ENCODE measurements around the gene ACACB.
A peak's percentile ranks its signal among the peaks of the same experiment; 100 is the strongest.

Gene ACACB

DNA sequence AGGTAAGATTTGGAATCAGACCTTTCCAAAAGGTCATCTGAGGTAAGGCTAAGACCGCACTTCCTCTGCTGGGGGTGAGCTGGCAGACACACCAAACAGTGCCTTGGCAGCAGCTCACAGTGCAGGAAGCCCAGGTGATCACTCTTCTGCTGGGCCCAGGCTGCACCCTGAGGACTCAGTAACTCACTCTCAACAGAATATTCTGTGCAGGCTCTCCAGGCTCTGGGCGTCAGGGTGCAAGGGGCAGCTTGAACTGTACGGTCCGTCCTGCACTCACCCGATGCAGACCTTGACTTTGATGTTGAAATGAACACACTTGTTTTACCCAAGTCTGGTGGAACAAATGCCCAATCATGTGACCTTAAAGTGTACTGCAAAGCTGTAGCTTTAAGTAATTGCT lies 29.1 kb upstream of the ACACB start:
- peak overlapping the region; percentile 46 for H3K27ac ChIP-seq
- TF ChIP-seq ZFX (IDR thresholded peaks at IDR 0.05), result no peak
- TF ChIP-seq, protein P1, sequence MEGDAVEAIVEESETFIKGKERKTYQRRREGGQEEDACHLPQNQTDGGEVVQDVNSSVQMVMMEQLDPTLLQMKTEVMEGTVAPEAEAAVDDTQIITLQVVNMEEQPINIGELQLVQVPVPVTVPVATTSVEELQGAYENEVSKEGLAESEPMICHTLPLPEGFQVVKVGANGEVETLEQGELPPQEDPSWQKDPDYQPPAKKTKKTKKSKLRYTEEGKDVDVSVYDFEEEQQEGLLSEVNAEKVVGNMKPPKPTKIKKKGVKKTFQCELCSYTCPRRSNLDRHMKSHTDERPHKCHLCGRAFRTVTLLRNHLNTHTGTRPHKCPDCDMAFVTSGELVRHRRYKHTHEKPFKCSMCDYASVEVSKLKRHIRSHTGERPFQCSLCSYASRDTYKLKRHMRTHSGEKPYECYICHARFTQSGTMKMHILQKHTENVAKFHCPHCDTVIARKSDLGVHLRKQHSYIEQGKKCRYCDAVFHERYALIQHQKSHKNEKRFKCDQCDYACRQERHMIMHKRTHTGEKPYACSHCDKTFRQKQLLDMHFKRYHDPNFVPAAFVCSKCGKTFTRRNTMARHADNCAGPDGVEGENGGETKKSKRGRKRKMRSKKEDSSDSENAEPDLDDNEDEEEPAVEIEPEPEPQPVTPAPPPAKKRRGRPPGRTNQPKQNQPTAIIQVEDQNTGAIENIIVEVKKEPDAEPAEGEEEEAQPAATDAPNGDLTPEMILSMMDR (conservative IDR thresholded peaks at IDR 0.05), result no peak

DNA sequence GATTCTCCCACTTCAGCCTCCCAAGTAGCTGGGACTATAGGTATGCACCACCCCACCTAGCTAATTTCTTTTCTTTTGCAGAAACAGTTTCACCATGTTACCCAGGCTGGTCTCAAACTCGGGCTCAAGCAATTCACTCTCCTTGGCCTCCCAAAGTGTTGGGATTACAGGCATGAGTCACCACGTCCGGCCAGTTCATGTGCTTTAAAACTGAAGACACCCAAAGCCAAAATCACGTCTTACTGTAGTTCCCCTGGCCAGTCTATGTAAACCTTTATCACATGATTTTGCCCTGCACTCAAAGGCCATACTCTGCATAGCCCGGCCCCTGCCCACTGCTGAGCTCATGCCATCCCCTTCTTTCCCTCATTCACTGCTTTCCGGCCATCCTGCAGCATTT lies 27.6 kb upstream of the ACACB start:
- TF ChIP-seq ZFX (IDR thresholded peaks at IDR 0.05), result no peak
- TF ChIP-seq, protein P1 (conservative IDR thresholded peaks at IDR 0.05), result no peak
- H3K27ac ChIP-seq, result peak overlapping the region; percentile 78

- peak overlapping the region; percentile 78 for H3K27ac ChIP-seq
- TF ChIP-seq, protein P1 (conservative IDR thresholded peaks at IDR 0.05), result no peak
- TF ChIP-seq ZFX (IDR thresholded peaks at IDR 0.05), result no peak
Measured at GRCh38 chr12:109089683-109090082, 26.7 kb upstream of the ACACB start.

- H3K27ac ChIP-seq, result peak overlapping the region; percentile 78
- TF ChIP-seq ZFX (IDR thresholded peaks at IDR 0.05), result no peak
- TF ChIP-seq, protein P1 (conservative IDR thresholded peaks at IDR 0.05), result no peak
Measured at GRCh38 chr12:109092497-109093021, 23.8 kb upstream of the ACACB start.

GRCh38 chr12:109093022-109093918 lies 23.1 kb upstream of the ACACB start, which contains the start of gene ALKBH2:
Gene ALKBH2 (minus strand): TSS chr12:109093472. CDS start chr12:109092786, 686 bp downstream.
- peak within 1 kb of the TSS; percentile 78 for H3K27ac ChIP-seq
- TF ChIP-seq, protein P1 (conservative IDR thresholded peaks at IDR 0.05), result peak; percentile 97
- TF ChIP-seq ZFX (IDR thresholded peaks at IDR 0.05), result no peak

DNA sequence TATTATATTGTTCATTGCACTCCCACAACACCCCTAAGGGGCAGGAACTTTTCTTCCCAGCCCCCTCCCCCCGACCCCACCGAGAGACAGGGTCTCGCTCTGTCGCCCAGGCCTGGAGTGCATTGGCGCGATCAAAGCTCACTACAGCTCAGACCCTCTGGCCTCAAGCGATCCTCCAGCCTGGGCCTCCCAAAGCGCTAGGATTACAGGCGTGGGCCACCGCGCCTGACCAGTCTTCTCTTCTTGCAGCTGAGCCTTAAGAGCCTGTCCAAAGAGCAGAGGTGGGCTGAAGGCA lies 19.3 kb upstream of the ACACB start:
- peak overlapping the region; percentile 73 for H3K27ac ChIP-seq
- TF ChIP-seq ZFX (IDR thresholded peaks at IDR 0.05), result no peak

GRCh38 chr12:109097435-109098182 lies 18.8 kb upstream of the ACACB start, which contains the start of gene UNG:
Gene UNG (plus strand): TSS chr12:109097597. CDS start chr12:109097680, 83 bp downstream.
- peak within 1 kb of the TSS; percentile 73 for H3K27ac ChIP-seq
- TF ChIP-seq, protein P1 (conservative IDR thresholded peaks at IDR 0.05), result no peak
- TF ChIP-seq ZFX (IDR thresholded peaks at IDR 0.05), result no peak
